K562 (cell line): Measurements from ENCODE around the gene KIF3A.

Experiments
- ADNP ChIP-seq: fragments of 200-800 bp; sonication (Bioruptor generic); IDR thresholded peaks from 2 replicates; pipeline ENCODE4 v1.6.1; 2016; ENCODE audit warnings: missing genetic modification characterization, missing compliant biosample characterization
- CHCHD3 ChIP-seq: fragments of 250-450 bp; sonication (Bioruptor Pico); IDR thresholded peaks from 2 replicates; pipeline ENCODE4 v2.1.2; 2022; ENCODE audit warnings: mild to moderate bottlenecking
- CHD2 ChIP-seq: IDR thresholded peaks from 2 replicates; pipeline ENCODE4 v1.6.1; 2011; ENCODE audit warnings: low read depth, low read length
- CTCF ChIP-seq, 3 experiments: IDR thresholded peaks in 2 of 3; conservative IDR thresholded peaks in 1 of 3; 2 replicates each; pipeline ENCODE4 v1.5.1; 2011 to 2012; ENCODE audit warnings: low read length in 3 of 3, mild to moderate bottlenecking in 3 of 3, control low read depth in 2 of 3, improper control_type of control experiment in 1 of 3, inconsistent platforms in 1 of 3, low read depth in 1 of 3, mixed read lengths in 1 of 3, moderate library complexity in 1 of 3; ENCODE audit not compliant: insufficient read depth in 2 of 3
- ELK1 ChIP-seq: sonication (generic); formaldehyde crosslinking; IDR thresholded peaks from 2 replicates; pipeline ENCODE4 v1.8.1; 2022; ENCODE audit warnings: missing genetic modification reagents
- EP300 ChIP-seq: IDR thresholded peaks from 2 replicates; pipeline ENCODE4 v1.6.1; 2012; ENCODE audit warnings: low read length, improper control_type of control experiment
- HMGXB4 ChIP-seq: sonication (generic); formaldehyde crosslinking; IDR thresholded peaks from 2 replicates; pipeline ENCODE4 v1.8.1; 2023; ENCODE audit warnings: mild to moderate bottlenecking, missing genetic modification reagents
- POLR2A ChIP-seq: fragments of 450-650 bp; conservative IDR thresholded peaks from 2 replicates; pipeline ENCODE4 v1.6.1; 2016
- POLR2AphosphoS5 ChIP-seq: IDR thresholded peaks from 2 replicates; pipeline ENCODE4 v1.6.1; 2011; ENCODE audit warnings: mild to moderate bottlenecking, low read depth, low read length, moderate library complexity; ENCODE audit not compliant: control insufficient read depth, insufficient read depth
- RB1 ChIP-seq: fragments of 450-650 bp; IDR thresholded peaks from 2 replicates; pipeline ENCODE4 v1.6.1; 2017; ENCODE audit warnings: low read depth, mild to moderate bottlenecking
- TCF7L2 ChIP-seq: fragments of 150-350 bp; IDR thresholded peaks from 2 replicates; pipeline ENCODE4 v1.6.1; 2016; ENCODE audit warnings: low read depth, mild to moderate bottlenecking, low read length, moderate library complexity
- YBX1 ChIP-seq: fragments of 450-650 bp; IDR thresholded peaks from 2 replicates; pipeline ENCODE4 v1.7.1; 2016; ENCODE audit warnings: mild to moderate bottlenecking
- ZBTB26 ChIP-seq: fragments of 450-650 bp; formaldehyde crosslinking; IDR thresholded peaks from 2 replicates; pipeline ENCODE4 v1.4.0; 2022; ENCODE audit warnings: missing genetic modification characterization
- ZFP1 ChIP-seq: fragments of 450-650 bp; formaldehyde crosslinking; IDR thresholded peaks from 2 replicates; pipeline ENCODE4 v1.4.0; 2020; ENCODE audit warnings: mild to moderate bottlenecking, mixed read lengths

- TF ChIP-seq CTCF (IDR thresholded peaks at IDR 0.05 in 2 of 3, conservative IDR thresholded peaks at IDR 0.05 in 1 of 3; ENCODE audit: insufficient read depth in 2 of 3, low read depth in 1 of 3, low read length in 3 of 3): no peak
- TF ChIP-seq RB1: no peak
- no peak for TF ChIP-seq ZBTB26 (CRISPR knock-in tag)
- no peak for TF ChIP-seq EP300
- TF ChIP-seq POLR2A: no peak
- TF ChIP-seq CHCHD3 (CRISPR knock-in tag): no peak
- TF ChIP-seq ZFP1 (CRISPR knock-in tag): no peak
- TF ChIP-seq YBX1: no peak
- TF ChIP-seq HMGXB4 (CRISPR knock-in tag): no peak
- TF ChIP-seq ADNP (tag): no peak
- no peak for TF ChIP-seq CHD2
- TF ChIP-seq TCF7L2: no peak
- TF ChIP-seq ELK1 (CRISPR knock-in tag): no peak
- TF ChIP-seq POLR2AphosphoS5: no peak
These were observed 67.1 kb downstream of the KIF3A start for GRCh38 chr5:132669966-132670882.
